Hippocampal formation (tissue), 2 donors: Measurements from ENCODE around the gene POLK.
"Not testable (repeated sequence)": the region's sequence is repeated elsewhere in the genome, so short reads cannot be mapped to it uniquely, and the experiment has no call there.

Experiments
- DNase-seq, 2 donors: peaks; one replicate each; lab custom pipeline; 2025; lab: John Stamatoyannopoulos, UW

Gene POLK

DNA sequence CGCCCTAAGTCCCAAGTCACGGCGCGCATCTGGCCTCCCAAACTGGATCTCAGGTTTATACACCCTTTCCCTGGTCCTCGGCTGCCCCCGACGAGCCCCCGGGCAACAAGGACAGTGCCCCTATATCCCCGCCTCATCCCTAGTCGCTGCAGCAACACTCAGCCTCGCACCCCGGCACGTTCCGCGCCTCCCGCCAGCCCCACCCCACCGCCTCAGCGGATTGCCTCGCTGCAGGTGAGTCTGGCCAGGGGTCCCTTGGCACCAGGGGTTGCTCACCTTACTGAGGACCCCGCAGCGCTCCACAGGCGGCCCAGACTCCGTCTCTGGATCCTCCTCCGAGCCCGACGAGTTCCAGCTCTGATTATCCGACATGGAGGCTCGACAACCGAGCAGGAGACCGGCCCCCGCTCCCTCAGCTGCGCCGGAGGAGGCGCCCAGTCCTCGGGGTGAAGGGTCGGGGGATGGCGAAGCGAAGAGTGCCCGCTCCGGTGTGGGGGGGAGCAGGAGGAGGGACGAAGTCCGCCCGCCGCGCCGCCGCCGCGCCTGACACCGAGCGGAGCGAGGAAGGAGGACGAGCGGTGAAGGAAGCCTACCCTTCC lies 756 bp upstream of the POLK start:
- peak in 1 of 2 donors; percentile 75 for DNase-seq

DNA sequence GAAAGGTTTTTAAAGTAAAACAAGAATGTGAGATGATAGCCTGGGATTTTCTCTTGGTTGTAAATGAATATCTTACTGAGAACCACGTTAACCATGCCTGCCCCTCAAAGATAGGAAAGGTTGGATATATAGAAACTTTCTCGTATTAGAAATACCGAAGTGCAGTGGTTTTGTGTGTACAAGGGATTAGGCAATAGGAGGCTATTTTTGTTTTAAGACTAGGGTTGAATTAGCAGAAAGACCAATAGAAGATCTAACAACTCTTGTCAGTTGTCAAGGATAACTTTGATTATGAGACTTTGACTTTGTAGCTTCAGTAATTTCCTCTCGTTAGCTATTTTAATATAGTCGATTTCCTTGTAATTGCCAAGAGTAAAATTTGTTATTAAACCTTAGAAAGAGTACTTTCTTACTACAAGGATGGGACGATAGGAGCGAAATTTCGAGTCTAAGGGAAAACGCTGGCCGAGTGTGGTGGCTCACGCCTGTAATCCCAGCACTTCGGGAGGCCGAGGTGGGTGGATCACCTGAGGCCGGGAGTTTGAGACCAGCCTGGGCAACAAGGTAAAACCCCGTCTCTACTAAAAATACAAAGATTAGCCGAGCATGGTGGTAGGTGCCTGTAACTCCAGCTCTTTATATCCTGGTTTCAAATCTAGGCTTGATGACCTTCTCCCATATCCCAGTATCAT lies 838 bp downstream of the POLK start:
- DNase-seq = no peak

GRCh38 chr5:75513841-75514240 lies 2.1 kb downstream of the POLK start:
- DNase-seq = no peak

DNA sequence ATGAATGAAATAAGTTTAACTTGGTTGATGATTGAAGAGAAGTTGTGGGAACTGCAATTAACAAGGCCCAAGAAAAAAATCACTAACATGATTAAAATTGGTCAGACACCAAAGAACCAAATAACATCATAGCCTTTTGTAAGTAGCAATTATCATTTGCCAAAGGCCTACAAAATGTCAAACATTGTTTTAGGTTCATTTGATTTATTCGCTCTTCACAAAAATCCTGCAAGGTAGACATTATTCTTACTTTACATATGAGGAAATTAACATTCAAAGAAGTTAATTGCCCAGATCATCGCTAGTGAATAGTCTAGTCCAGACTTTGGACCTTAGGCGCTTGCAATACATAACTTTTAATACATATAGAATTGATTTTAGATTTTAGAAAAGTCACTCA lies 2.6 kb downstream of the POLK start:
- DNase-seq = no peak

GRCh38 chr5:75519761-75520160 lies 8.1 kb downstream of the POLK start:
- DNase-seq = no peak

DNA sequence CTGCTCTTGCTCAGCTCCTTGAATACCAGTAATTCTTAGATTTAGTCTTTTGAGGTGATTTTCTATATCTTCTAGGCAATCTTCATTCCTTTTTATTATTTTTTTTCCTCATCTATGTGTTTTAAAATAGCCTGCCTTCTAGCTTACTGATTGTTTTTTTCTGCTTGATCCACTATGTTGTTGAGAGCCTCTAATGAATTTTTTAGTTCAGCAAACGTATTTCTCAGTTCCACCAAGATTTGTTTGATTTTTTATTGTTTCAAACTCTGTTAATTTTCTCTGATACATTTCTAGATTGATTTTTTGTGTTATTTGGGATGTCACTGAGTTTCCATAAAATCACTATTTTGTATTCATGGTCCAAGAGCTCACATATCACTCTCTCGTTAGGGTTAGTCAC lies 9.5 kb downstream of the POLK start:
- no peak for DNase-seq

DNA sequence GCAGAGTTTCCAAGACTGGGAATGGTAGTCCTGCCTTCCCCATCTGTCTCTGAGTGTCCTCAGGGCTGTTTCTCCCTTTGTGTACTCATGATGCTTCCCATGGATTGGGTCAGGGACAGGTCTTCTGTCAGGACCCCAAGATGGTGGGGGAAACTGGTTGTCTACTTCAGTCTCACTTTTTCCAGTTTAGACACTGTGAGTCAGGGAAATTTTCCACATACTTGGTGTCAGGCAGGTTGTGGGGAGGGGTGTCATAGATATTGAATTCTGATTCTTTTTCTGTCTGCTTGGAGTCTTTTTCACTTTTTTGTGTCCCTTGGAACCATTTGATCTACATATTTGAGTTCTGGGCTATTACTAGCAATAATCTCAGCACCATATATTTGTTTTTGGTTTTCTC lies 10.3 kb downstream of the POLK start:
- DNase-seq = no peak

GRCh38 chr5:75522542-75522941 lies 10.9 kb downstream of the POLK start:
- no peak for DNase-seq

- no peak for DNase-seq
Observed at GRCh38 chr5:75523275-75523674, 11.6 kb downstream of the POLK start.

DNA sequence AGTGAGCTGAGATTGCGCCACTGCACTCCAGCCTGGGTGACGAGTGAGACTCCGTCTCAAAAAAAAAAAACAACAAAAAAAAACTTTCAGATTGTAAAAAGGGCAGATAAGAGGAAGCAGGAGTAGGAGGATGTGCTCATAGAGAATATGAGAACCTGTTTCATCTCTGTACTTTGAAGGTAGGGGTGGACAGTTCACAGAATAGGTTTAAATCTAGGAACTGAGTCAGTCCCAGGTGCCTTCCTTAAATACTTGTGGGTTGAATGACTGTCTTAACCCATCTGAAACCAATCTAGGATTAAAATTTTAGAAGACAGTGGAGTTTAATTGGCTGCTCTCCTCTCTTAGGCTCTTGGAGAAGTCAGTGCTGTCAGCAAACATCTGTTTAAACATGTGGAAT lies 12.4 kb downstream of the POLK start:
- no peak for DNase-seq

- no peak for DNase-seq
Observed at GRCh38 chr5:75524591-75524990, 12.9 kb downstream of the POLK start.

DNA sequence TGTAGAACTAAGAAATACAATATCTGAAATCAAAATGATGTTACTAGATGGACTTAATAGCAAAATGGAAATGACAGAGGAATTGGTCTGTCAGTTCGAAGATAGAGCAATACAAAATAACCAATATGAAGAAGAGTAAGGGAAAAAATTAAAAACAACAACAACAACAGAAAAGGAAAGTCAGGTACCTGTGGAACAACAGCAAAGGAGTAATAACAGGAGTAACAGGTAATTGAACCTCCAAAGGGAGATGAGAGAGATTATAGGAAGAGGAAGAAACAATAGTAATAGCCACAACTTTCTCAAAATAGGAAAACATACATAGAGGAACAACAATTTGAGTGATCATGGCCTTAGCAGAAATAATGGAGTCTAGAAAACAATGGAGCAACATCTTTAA lies 13.7 kb downstream of the POLK start:
- DNase-seq = no peak

GRCh38 chr5:75526070-75526469 lies 14.4 kb downstream of the POLK start:
- no peak for DNase-seq

- DNase-seq = no peak
Observed at GRCh38 chr5:75529185-75529584, 17.5 kb downstream of the POLK start.

- no peak for DNase-seq
Observed at GRCh38 chr5:75532190-75532589, 20.5 kb downstream of the POLK start.

GRCh38 chr5:75533716-75534115 lies 22.0 kb downstream of the POLK start:
- DNase-seq = not testable (repeated sequence)

DNA sequence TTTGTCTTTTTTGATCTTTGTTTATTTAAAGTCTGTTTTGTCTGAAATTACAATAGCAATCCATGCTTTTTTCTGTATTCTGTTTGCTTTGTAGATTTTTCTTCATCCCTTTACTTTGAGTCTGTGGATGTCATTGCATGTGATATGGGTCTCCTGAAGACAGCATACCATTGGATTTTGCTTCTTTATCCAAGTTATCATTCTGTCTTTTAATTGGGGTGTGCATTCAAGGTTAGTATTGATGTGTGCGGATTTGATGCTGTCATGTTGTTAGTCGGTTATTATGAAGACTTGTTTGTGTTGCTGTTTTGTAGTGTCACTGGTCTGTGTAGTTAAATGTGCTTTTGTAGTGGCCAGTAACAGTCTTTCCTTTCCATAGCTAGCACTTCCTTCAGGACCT lies 23.0 kb downstream of the POLK start:
- no peak for DNase-seq

DNA sequence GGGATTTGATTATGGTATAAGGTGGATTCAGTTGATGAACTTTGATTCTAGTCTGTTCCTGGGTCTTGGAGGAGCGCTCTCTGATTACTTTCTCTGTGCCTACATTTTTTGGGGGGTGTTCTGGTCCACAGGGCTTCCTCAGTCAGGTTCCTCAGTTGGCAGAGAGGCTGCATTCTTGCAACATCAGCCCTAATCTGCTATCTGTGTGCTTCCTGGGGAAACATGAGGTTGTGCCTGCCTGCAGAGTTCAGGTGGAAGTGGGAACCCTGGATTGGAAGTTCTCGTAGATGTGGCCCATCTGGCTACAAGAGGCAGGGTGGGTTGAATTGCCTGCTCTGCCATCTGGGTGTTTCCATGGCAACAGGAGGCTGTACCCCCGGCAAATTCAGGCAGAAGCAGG lies 24.5 kb downstream of the POLK start:
- no peak for DNase-seq

DNA sequence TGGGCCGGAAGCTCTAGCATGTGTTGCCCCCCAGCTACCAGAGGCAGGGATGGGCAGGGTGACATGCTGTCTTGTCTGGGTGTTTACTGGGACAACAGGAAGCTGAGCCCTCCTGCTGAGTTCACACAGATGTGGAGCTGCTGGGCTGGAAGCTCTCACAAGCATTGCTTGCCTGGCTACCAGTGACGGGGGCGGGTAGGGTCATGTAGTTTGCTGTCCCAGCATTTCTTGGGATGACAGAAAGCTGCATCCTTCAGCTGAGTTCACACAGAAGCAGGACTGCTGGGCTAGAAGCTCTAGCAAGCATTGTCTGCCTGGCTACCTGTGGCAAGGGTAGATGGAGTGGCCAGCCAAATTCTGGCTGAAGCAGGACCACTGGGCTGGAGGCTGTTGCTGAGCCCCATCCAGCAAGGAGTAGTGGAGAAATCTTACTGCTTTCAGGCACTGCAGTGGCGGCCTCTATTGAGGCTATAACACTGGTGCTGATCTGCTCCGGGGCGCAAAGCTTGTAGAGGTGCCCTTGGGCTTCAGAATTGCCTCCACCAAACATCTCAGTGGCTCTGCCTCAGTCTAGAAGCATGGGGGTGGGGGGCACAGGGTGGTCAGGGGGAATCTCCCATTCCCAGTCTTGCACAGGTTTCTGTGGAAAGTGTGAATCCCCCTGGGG lies 25.1 kb downstream of the POLK start:
- DNase-seq = no peak

GRCh38 chr5:75538211-75538610 lies 26.5 kb downstream of the POLK start:
- DNase-seq = no peak

DNA sequence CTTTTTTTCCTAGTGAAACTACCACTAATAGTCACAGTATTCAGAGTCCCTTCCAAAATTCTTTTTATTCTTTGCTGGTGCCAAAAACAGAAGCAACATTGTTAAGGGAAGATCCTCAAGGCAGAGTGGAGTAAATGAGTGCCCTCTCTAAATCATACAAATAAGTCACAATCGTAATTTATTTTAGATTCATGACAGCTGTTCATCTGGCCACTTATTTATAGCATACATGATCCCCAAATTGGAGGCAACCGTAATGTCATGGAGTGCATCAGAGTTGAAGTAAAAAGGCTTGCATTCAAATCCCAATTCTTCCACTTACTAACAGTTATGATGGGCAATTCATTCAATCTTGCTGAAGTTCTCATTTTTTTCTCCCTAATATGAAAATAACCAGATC lies 33.4 kb downstream of the POLK start:
- DNase-seq = no peak

- DNase-seq = no peak
Observed at GRCh38 chr5:75546830-75547229, 35.1 kb downstream of the POLK start.

GRCh38 chr5:75547812-75548211 lies 36.1 kb downstream of the POLK start:
- no peak for DNase-seq

DNA sequence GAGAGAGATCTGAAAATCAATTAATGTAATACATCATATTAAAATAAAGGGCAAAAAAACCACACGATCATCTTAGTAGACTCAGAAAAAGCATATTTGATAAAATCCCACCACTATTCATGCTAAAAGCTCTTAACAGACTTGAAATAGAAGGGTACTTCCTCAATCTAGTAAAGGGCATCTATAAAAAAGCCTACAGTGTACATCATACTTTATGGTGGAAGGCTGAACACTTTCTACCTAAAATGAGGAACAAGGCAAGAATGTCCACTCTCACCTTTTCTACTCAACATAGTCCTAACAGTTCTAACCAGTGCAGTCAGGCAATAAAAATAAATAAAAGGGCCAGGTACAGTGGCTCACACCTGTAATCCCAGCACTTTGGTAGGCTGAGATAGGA lies 38.9 kb downstream of the POLK start:
- DNase-seq = no peak
